Effector memory CD8-positive, alpha-beta T cell (primary cell): ENCODE data around the gene BCAS3.
"Not testable (repeated sequence)": the region's sequence is repeated elsewhere in the genome, so short reads cannot be mapped to it uniquely, and the experiment has no call there.

Experiments used
- ATAC-seq: fragments of 150-1000 bp; cut with Tn5 transposase; replicated peaks from 2 replicates; pipeline ENCODE4 v1.10.0; 2021; ENCODE audit warnings: mild to moderate bottlenecking, moderate library complexity
- DNase-seq, 3 experiments: peaks; one replicate each; pipeline ENCODE4 v3.0.0; 2021
- H3K27ac Mint-ChIP-seq, 2 donors: one replicate each; pipeline ENCODE4 v1.8.0; 2022; ENCODE audit warnings: mild to moderate bottlenecking in 2 of 2, mixed read lengths in 2 of 2, moderate library complexity in 2 of 2
- H3K27me3 Mint-ChIP-seq, 2 donors: one replicate each; pipeline ENCODE4 v1.8.0; 2022; ENCODE audit warnings: mixed read lengths in 2 of 2
- H3K36me3 Mint-ChIP-seq: one replicate; pipeline ENCODE4 v1.8.0; 2022; ENCODE audit warnings: mild to moderate bottlenecking, moderate library complexity, mixed read lengths; ENCODE audit not compliant: insufficient read depth
- H3K4me1 Mint-ChIP-seq, 2 donors: one replicate each; pipeline ENCODE4 v1.8.0; 2022; ENCODE audit warnings: low read depth in 2 of 2, mixed read lengths in 2 of 2
- H3K4me3 Mint-ChIP-seq, 2 donors: one replicate each; pipeline ENCODE4 v1.8.0; 2022; ENCODE audit warnings: mild to moderate bottlenecking in 2 of 2, mixed read lengths in 2 of 2, moderate library complexity in 2 of 2
- H3K9me3 Mint-ChIP-seq, 2 donors: one replicate each; pipeline ENCODE4 v1.8.0; 2022; ENCODE audit warnings: mixed read lengths in 2 of 2

The BCAS3 gene

DNA sequence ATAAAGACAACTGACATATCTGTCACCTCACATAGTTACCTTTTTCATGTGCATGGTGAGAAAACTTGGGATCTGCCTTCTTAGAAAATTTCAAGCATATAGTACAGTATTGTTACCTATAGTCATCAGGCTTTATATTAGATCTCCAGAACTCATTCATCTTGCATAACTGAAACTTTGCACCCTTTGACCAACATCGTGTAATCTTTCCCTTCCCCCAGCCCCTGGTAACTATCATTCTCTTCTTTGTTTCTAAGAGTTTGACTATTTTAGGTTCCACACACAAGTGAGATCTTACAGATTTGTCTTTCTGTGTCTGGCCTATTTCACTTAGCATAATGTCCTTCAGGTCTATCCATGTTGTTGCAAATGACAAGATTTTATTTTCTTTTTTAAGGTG, 751.6 kb downstream of the BCAS3 start:
- no peak overlapping the region for H3K27ac Mint-ChIP-seq
- no peaks in the 10 kb centered on the region for H3K4me1 Mint-ChIP-seq

DNA sequence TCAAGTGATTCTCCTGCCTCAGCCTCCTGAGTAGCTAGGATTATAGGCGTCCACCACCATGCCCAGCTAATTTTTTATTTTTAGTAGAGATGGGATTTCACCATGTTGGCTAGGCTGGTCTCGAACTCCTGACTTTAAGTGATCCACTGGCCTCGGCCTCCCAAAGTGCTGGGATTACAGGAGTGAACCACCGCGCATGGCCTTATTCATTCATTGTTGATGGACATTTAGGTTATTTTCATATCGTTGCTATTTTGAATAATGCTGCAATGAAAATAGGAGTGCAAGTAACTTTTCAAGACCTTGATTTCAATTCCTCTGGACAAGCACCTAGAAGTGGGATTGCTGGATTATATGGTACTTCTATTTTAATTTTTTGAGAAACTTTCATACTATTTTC, 752.2 kb downstream of the BCAS3 start:
- not testable (repeated sequence) for H3K27ac Mint-ChIP-seq, DNase-seq, H3K36me3 Mint-ChIP-seq, H3K4me1 Mint-ChIP-seq, H3K4me3 Mint-ChIP-seq, H3K9me3 Mint-ChIP-seq, ATAC-seq
- H3K27me3 Mint-ChIP-seq = peaks cover 24 to 37% of the 10 kb centered on the region in 2 donors

More for the DNA sequence above, 751.6 kb downstream of the BCAS3 start:
- Mint-ChIP-seq H3K9me3 (no peaks in the 10 kb centered on the region), H3K4me3 (no peak overlapping the region), H3K27me3 (peaks cover 20 to 37% of the 10 kb centered on the region in 2 donors), H3K36me3 (no peaks in the 10 kb centered on the region)
- no peak for ATAC-seq
- no peak for DNase-seq

DNA sequence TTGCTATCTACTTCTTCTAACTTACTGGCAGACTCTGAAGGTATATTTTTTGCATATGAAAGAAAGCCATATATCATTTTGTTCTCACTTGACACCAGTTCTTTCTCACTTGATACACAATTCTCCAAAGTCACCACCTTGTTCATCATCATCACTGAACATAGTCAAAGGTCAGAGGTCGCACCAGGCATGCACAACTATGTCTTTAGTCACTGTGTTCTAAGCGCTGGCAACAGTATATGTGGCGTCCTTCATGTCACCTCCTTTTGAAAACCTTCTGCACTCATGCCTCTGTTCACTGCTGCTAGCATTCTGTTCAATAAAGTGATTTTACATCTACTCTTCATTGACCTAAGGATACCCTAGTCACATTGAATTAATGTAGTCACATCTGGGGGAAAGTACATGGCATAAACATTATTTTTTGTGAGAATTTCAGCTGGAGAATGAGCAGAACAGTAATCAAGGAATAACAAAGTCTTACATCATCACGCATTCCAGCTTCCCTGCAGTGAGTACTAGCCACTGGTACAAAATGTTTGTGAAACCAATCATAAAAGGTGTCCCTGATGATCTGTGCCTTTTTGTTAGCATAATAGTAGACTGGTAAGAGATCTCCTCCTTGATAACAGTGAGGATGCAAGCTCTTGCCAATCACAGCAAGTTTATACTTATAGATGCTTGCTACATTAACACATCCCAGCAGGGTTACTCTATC, 754.1 kb downstream of the BCAS3 start:
- no peak for DNase-seq
- Mint-ChIP-seq H3K9me3 (peaks cover 1 to 2% of the 10 kb centered on the region in 2 donors), H3K27me3 (peaks cover 21 to 26% of the 10 kb centered on the region in 2 donors), H3K36me3 (no peaks in the 10 kb centered on the region), H3K27ac (no peak overlapping the region), H3K4me3 (no peak overlapping the region), H3K4me1 (no peaks in the 10 kb centered on the region)
- no peak for ATAC-seq

DNA sequence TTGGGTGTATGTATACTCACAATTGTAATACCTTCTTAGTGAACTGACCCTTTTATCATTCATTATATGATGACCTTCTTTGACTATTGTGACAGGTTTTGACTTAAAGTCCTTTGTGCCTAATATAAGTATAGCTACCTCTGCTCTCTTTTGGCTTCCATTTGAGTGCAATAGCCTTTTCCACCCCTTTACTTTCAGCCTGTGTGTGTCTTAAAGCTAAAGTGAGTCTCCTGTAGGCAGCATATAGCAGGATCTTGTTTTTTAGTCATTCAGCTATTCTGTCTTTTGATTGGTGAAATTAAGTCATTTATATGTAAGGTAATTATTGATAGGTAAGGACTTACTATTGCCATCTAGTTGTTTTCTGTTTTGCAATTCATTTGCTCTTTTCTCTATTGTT, 758.6 kb downstream of the BCAS3 start:
- Mint-ChIP-seq H3K27ac (no peak overlapping the region), H3K36me3 (no peaks in the 10 kb centered on the region), H3K27me3 (peaks cover 48 to 68% of the 10 kb centered on the region in 2 donors), H3K4me1 (no peaks in the 10 kb centered on the region), H3K9me3 (peaks cover 4 to 12% of the 10 kb centered on the region in 2 donors), H3K4me3 (no peak overlapping the region)
- DNase-seq = no peak
- no peak for ATAC-seq

DNA sequence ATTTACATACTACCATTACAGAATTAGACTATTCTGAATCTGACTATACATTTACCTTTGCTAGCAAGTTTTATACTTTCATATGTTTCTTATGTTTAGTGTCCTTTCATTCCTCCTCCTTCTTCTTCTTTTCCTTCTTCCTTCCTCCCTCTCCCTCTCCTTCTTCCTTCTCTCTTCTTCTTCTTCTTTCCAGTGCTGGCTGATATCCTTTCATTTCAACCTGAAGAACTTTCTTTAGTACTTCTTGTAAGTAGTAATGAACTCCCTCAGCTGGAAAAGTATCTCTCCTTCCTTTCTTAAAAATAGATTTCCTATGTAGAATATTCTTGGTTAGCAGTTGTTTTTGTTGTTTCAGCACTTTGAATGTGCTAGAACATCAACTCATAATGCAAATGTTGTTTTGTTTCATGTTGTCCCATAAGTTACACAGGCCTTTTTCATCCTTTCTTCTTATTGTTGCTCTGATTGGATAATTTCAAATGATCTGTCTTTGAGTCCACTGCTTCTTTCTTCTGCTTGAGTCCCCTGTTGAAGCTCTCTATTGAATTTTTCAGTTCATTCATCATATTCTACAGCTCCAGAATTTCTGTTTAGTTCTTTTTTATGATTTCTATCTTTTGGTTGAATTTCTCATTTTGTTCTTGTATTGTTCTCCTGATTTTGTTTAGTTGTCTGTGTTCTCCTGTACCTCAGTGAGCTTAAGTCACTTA, 759.5 kb downstream of the BCAS3 start:
- Mint-ChIP-seq H3K36me3 (no peaks in the 10 kb centered on the region), H3K4me1 (no peaks in the 10 kb centered on the region), H3K27me3 (peaks cover 48 to 77% of the 10 kb centered on the region in 2 donors), H3K4me3 (no peak overlapping the region), H3K27ac (no peak overlapping the region), H3K9me3 (peaks cover 4 to 12% of the 10 kb centered on the region in 2 donors)
- no peak for ATAC-seq
- DNase-seq = no peak

DNA sequence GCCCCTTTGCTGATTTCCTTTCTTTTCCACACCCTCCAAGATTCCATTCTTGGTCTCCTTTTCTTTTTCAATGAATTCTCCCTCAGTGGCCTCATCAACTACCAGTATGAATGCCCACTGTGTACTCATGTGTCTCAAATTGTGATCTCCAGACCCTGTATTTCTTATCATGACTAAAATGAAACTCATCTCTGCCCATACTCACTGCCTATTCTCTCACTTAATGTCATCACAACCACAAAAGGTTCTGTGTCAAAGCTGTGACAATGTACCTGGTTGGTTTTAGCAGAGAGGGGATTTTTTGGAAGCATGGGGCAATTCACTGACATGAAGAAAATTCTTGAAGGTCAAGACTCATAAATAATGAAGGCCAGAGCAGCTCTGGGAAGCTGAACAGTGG, 763.0 kb downstream of the BCAS3 start:
- no peaks in the 10 kb centered on the region for H3K4me1 Mint-ChIP-seq
- H3K4me3 Mint-ChIP-seq = no peak overlapping the region
- no peak overlapping the region for H3K27ac Mint-ChIP-seq
- ATAC-seq = no peak
- no peak for DNase-seq
- peaks cover 46 to 81% of the 10 kb centered on the region in 2 donors for H3K27me3 Mint-ChIP-seq
- no peaks in the 10 kb centered on the region for H3K36me3 Mint-ChIP-seq
- H3K9me3 Mint-ChIP-seq = peaks cover 4 to 12% of the 10 kb centered on the region in 2 donors

DNA sequence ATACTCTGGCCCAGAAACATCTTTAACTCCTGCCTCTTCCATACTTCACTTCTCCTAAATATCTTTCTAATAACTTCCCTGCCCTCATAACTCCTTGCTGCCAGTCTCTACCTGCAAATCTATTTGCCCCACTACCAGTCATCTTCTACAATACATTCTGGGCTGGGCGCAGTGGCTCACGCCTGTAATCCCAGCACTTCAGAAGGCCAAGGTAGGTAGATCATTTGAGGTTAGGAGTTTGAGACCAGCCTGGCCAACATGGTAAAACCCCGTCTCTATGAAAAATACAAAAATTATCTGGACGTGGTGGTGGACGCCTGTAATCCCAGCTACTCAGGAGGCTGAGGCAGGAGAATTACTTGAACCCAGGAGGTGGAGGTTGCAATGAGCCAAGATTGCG, 763.9 kb downstream of the BCAS3 start:
- H3K36me3 Mint-ChIP-seq, H3K4me1 Mint-ChIP-seq, H3K27ac Mint-ChIP-seq, H3K4me3 Mint-ChIP-seq, DNase-seq, ATAC-seq: not testable (repeated sequence)
- Mint-ChIP-seq H3K27me3 (peaks cover 46 to 84% of the 10 kb centered on the region in 2 donors), H3K9me3 (peaks cover 1 to 12% of the 10 kb centered on the region in 2 donors)

DNA sequence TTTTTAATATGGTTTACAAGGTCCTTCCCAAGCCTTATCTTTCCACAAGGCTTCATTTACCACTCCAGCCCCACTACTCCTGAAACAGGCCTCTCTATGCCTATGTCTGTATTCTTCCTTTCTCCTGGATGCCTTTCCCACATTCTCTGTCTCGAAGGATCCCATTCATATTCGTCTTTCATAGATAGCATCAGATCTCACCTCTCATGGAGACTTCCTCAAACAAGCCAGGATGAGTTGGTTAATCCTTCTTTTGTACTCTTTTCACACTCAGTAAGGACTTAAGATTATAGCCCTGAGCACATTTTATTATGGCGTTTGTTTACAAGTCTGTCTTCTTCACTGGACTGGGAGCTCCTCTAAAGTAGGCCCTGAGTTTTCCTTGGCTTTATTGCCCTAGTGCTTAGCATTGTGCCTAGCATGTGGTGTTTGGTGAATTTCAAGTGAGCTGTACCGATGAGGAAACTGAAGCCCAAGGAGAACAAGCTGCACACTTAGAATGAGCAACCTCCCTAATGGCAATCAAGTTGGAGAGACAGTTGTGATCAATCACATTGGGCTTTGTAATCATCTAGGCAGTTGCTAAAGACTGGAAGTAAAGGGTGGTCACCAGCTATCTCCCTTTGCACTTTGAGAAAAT, 764.6 kb downstream of the BCAS3 start:
- peaks cover 46 to 87% of the 10 kb centered on the region in 2 donors for H3K27me3 Mint-ChIP-seq
- H3K4me3 Mint-ChIP-seq = no peak overlapping the region
- no peak for ATAC-seq

More for the DNA sequence above, 764.6 kb downstream of the BCAS3 start:
- H3K27ac Mint-ChIP-seq = no peak overlapping the region
- no peak for DNase-seq
- no peaks in the 10 kb centered on the region for H3K36me3 Mint-ChIP-seq
- H3K4me1 Mint-ChIP-seq = no peaks in the 10 kb centered on the region
- peaks cover 0 to 6% of the 10 kb centered on the region in 2 donors for H3K9me3 Mint-ChIP-seq
